ENCODE data around the gene ARIH2.
A peak's percentile ranks its signal among the peaks of the same experiment; 100 is the strongest.

ARIH2 gene

GRCh38 chr3:49020330-49021212 lies 101.9 kb downstream of the ARIH2 start:
- peak; percentile 82 for DNase-seq

- peak; percentile 99 for DNase-seq
These were observed 102.7 kb downstream of the ARIH2 start for GRCh38 chr3:49021213-49021812.

DNA sequence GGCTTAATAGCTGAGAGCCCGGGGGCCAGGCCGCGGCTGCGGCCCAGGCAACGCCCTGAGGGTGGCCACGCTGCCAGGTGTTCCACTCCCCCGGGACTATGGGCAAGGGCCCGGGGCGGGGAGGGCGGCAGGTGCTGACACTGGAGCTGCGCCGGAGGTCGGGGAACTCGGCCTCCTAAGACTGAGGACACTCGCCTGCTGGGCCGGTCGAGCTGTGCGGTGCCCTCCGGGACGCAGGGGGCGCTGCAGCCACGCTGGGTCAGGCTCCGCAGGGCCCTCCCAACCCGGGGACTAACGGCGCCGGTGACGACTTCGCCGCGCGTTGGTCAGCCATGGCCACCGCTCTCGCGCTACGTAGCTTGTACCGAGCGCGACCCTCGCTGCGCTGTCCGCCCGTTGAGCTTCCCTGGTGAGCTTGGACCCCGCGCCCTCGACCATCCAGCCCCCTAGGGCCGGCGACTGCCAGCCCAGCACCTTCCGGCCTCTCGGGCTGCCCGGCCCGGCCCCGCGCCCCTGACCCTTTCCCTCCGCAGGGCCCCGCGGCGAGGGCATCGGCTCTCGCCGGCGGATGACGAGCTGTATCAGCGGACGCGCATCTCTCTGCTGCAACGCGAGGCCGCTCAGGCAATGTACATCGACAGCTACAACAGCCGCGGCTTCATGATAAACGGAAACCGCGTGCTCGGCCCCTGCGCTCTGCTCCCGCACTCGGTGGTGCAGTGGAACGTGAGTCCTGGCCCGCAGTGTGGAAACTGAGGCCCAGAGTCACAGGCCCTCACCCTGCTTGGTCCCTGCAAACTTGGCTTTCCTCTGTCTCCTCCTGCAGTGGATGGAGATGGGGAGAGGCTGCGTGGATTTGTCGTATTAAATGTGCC lies 103.4 kb downstream of the ARIH2 start, which contains the start of gene NDUFAF3:
NDUFAF3 (plus strand) TSS at position 309 of the 875 bp plus-strand sequence; CDS start at position 333, 24 bp downstream.
- DNase-seq: peak; percentile 92

DNA sequence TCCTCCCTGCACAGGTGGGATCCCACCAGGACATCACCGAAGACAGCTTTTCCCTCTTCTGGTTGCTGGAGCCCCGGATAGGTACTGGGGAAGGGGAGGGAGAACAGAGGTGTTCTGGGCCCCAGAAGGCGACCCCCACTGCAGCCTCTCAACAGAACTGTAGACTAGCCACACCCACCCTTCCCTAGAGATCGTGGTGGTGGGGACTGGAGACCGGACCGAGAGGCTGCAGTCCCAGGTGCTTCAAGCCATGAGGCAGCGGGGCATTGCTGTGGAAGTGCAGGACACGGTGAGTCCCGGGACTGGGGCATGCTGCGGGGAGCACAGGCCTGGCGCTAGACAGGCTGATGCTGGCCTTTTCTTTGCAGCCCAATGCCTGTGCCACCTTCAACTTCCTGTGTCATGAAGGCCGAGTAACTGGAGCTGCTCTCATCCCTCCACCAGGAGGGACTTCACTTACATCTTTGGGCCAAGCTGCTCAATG lies 104.1 kb downstream of the ARIH2 start:
- DNase-seq: no peak

GRCh38 chr3:49023775-49024174 lies 105.1 kb downstream of the ARIH2 start:
- DNase-seq: no peak

DNA sequence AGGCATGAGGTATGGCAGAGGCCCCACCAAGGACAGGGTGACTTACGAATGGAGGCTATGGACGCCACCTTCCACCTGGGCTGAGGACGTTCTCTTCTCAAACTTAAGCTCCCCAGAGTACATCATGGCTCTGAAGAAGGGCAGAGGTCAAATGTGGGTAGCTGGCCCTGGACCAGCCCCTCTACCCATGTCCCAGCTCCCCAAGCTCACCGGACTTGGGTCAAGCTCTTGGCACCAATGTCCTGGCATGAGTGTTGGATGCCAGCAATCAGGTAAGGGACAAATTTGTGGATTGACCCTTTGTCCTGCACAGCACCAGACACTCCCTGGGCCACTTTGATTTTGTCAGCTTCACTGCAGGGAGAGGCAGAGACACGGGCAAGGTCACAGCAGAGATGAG lies 105.8 kb downstream of the ARIH2 start:
- no peak for DNase-seq

GRCh38 chr3:49025005-49025792 lies 106.6 kb downstream of the ARIH2 start:
- no peak for DNase-seq

DNA sequence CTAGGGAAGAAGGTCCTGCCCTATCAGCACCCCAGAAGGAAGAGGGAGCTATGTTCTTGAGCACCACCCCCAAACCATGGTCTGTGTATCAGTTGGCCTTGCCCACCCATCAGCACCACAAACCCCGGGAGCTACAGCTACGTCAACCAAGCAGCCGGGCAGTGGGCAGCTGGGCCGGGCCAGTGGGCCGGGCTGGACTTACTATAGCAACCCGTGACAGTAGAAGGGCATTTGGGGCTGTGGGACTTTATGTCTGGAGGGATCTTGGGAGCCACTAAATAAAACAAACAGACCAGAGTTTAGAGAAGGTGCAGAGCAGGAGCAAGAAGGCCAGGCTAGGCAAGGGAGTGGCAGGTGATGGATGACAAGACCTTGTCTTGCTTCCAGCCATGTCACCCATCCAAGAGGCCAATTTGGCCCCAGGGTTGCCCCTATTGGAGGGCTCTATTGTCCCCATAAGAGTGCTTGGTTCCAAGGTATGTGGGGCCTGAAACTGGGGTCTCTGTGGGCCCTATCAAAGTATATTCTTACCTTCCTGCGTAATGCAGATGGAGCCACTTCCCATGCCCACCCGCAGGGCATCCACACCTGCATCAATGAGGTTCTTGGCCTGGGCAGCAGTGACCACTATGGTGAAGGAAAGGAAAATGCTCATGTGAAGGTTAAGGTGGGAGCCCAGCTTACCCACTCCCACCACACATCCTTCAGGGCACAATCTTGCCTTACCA lies 107.3 kb downstream of the ARIH2 start:
- no peak for DNase-seq

- no peak for DNase-seq
These were observed 107.9 kb downstream of the ARIH2 start for GRCh38 chr3:49026536-49026935.

DNA sequence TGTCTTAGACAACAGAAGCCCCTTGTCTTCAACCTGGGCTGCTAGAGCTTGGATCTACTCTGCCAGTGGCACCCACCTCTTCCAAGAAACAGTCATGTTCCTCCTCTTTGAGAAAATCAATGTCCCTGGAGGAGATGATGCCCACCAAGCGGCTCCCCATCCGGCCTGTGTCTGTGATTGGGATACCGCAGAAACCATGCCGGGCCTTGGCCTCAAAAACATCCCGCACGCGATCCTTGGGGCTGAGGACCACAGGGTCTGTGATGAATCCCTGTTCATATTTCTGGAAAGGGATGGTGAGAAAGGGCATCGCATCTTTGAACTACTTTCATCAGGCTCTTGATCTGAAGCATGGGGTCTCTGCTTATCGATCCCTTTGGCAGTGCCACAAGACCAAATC lies 109.0 kb downstream of the ARIH2 start:
- no peak for DNase-seq

DNA sequence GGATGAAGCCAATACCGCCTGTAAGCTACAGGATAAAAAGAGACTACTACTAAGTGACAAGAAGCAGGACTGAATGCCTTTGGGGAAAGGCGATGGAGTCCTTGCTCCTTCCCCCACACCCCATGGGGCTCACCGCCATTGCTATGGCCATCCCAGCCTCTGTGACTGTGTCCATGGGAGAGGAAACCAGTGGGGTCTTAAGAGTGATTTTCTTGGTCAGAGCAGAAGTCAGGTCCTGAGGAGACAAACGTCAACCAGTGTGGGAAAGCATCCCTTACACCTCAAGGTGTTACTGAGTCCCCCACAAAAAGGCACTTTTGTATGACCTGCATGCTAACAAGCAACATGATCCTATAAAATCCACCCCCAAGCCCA lies 109.6 kb downstream of the ARIH2 start:
- DNase-seq: no peak

DNA sequence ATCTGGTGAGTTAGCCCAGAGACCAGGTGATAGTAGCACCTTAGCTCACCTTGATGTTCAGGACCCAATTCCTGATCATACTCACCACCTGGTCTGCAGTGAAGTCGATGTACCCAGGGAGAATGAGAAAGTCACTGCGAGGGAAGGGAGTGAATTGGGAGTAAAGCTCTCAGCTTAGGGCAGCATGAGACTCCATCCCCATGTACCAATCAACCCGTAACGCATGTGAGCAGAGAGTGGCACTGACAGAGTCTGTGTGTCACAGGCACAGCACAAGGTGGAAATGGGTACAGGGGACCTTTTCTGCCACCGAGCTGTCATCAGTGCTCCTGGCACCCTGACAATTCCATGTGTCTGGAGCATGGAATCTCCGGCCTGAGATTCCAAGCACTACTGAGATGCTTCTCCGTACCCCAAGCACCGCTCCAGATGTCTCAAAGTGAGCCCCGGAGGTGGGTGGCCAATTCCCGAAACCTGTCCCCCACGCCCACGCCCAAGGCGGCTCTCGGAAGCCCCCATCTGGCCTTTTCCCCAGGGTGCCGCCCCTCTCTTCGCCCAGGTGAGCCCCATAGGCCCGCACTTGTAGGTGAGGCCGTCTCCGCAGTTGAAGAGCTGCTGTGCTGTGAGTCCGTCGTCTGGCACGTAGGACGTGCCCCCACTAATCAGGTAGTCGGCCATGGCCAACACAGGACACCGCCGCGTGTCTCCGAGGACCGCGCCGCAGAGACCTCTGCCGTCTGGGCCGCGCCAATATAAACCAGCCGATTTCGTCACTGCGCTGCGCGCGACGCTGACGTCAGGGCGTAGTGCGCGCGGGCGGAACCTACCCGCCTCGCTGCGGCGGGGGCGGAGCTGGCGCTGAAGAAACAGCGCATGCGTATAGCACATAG lies 110.3 kb downstream of the ARIH2 start, which contains the start of gene IMPDH2:
IMPDH2 (minus strand) TSS at position 726 of the 890 bp plus-strand sequence; CDS start at position 678, 48 bp downstream.
- DNase-seq: peak; percentile 97

DNA sequence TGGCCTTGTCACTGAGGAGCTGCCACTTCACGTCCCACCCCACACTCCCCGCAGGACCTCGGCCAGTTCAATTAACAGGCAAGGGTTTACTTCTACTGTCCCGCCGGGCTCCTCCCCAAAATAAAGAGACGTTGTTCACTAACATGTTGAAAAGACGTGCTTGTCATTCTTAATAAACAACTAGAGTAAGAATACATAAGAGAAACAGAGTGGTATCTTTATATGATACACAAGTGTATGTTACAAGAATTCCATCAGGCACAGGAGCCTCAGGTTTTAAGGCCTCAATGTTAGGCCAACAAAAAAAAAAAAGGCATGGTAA lies 110.9 kb downstream of the ARIH2 start:
- no peak for DNase-seq

- no peak for DNase-seq
These were observed 111.7 kb downstream of the ARIH2 start for GRCh38 chr3:49030321-49030720.

- DNase-seq: no peak
These were observed 114.1 kb downstream of the ARIH2 start for GRCh38 chr3:49032646-49033304.

DNA sequence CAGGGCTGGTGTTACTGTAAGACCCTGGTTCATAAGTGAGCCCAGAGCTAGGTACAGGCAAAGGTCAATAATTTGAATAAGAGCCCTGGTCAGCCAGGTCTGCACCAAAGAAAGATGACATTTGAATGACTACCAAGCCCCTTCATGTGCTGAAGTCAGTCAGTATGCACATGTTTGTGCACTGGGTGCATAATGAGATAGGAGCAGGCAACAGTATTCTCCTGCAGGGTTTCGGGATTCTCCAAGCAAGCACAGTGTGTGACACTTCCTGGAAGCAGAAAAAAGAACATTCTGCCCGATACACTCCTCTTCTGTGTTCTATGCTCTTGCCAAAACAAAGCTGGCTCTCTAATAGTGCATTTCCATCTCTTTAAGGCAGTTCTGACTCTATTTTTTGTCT lies 116.0 kb downstream of the ARIH2 start:
- DNase-seq: no peak

GRCh38 chr3:49035281-49035680 lies 116.6 kb downstream of the ARIH2 start:
- DNase-seq: peak; percentile 83

All from inflammatory macrophage treated with lipopolysaccharide for 4 hours (primary cell).